Measurements from ENCODE around the gene TOMM40L.

Gene TOMM40L

DNA sequence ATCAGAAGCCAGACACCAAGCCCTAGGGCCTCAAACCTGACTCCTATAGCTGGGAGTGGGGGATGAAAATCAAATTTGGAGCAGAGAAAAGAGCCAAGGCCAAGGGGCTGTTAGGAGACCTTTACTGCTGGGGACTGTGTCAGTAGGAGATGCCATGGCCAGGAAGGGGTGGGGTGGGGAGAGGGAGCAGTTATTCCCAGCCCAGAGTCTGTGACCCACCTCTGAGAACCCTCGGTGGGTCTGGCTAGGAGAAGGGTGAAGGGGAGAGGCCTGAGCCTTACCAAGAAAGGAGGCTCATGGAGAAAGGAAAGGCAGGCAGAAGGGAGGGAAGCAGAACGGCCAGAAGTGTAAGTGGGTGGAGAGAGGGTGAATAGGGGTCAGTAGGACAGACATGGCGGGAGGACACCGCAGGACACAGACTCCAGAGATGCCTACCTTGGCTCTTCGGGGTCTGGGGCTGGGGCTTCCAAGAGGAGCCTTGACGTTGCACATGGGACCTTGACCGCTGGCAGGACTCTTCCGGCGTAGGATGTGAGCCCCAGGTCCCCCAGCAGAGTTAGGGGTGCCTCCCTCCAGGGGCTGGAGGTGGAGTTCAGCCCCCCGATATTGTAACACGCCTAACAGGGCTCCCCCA, 28.2 kb upstream of the TOMM40L start:
- no peak for DNase-seq

DNA sequence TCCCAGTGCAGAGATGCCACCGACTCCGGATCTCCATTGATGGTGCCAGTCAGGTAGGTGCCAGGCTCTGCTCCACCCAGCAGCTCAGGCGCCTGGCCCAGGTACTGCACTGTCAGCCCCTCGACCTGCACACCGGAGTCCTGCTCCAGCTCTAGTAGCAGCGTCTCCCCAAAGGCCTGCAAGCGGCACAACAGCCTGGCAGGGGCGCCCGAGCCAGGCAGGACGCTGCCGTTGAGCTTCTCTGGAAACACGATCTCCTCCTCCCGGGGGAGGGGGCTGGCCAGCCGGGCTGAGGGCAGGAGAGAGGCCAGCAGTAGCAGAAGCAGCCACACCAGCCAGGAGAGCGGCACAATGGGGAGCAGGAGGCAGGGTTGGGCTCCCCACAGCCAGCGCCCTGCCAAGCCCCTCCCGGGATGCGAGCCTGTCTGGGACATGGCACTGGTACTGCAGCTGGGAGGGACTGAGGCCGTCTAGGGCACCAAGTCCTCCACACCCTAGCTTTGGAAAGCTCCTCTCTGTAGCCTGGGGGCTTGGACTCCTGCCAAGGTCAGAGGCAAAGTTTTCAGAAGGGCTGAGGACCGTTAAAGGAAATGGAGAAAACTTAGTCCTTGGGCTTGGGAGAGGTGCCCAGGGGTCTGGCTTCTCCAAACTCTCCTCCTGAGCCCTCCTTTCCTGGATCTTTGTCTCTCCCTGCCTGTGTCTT, 27.5 kb upstream of the TOMM40L start:
- no peak for DNase-seq

DNA sequence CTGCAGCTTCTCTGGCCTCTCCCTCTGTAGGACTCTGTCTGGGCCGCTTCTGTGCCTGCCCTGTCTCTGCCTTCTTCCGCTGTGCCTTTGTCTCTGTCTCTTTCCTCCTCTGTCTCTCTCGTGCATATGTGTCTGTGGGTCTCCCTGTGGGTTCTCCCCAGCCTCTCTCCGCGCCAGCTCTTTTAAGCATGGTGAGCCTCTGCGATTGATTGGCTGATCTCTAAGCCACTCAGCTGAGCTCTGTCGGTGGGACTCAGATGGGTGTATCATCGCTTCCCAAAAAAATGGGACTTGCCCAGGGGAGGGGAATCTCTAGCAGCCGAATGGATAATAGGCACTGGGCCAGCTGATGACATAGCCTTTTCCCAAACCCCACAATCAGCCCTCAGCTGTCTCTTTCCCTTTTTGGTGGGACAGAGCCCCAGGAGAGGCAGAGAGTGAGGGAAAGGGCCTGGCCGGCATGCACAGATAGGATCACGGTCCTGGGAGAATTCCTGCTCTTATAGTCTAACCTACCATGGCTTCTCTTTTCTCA, 26.9 kb upstream of the TOMM40L start, which contains the start of gene ADAMTS4:
TSS of gene ADAMTS4 (minus strand) at position 158 of the 535 bp plus-strand sequence. CDS start 427 bp downstream, outside the sequence.
- DNase-seq = no peak

DNA sequence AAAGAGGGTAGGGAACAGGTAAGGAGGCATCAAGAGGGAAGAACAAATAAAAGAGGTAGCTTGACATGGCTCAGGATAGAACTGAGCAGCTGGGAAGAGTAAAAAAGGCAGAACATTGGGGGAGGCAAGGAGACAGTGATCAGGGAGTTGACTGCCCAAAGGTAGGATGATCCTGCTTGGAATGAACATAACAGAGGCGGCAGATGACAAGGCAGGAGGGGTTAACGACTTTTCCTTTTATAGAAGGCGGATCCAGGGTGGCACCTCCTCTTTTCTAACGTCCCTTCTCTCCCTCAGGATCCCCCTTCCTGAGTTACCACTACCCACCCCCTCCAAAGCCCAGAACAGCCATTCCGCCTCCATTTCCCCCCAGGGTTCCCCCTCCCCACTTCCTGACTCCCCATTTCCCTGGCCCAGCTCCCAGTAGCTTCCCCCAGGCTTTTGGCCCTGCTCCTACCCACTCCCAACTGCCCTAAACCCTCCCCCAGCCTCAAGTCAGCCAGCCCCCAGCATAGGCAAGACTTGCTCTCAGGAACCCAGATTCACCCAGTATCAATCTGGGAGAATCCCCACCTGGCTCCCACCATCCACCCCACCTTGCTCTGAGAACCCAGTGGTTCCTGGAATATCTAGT, 26.2 kb upstream of the TOMM40L start:
- DNase-seq = no peak

DNA sequence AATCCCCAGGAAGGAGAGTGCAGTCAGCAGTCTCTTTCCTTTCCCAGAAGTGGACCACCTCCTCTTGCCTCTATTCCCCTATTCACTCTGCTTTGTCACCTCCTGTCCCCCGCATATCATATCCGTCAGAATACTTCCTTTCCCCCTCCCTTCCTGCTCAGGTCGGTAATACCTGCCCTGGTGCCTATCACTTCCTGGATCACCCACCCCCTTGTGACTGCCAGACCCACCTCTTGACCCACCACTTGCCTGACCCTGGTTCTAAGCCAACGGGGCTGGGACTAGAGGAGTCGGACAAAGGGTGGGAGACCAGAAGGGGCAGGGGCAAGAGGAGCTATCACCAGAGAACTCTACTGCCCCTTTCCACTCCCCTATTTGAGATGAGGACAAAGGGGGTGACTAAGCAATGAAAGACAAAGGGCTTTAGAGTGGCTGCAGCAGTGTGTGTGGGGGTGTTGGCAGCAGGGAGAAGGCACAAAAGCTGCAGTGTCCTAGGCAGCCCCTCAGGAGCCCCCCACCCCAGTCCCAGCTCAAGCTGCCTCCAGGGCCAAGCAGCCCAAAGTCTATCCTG, 25.4 kb upstream of the TOMM40L start:
- no peak for DNase-seq

DNA sequence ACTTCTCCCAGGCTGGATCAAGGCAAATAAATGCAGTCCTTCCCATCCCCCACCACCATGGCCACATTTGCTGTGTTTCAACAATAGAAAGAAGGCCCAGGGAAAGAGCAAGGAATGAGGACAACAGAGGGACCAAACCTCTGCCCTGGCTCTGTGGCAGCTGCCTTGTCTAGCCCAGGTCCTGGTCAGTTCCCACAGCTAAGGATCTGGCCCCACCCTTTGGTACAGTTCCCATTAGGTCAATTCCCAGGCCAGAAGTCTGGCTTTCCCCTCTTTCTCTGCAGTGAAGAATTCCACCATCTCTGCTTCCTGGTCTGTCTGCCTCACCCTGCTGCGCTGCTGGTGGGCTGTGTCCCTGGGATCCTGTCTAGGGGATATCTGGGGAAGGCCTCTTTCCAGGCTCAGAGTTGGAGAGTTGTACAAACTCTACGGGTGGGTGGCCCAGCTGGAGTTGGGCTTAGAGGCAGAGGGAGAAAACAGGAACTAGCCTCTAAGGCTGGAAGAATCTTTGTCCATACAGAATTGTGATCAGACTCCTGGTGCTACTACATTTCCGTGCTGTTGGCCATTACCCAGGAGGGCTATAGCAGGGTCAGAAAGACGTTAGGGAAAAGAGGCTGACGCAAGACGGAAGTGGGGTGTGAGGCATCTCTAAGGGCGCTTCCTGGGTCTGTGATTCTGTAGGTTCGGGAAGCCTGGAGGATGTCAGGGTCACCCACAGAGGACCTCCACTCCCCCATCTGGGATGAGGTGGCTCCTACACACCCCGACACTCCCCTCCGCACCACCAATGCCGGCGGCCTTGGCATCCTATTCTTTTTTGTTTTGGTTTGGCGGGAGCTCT, 24.6 kb upstream of the TOMM40L start:
- DNase-seq = peak; percentile 14 to 22

DNA sequence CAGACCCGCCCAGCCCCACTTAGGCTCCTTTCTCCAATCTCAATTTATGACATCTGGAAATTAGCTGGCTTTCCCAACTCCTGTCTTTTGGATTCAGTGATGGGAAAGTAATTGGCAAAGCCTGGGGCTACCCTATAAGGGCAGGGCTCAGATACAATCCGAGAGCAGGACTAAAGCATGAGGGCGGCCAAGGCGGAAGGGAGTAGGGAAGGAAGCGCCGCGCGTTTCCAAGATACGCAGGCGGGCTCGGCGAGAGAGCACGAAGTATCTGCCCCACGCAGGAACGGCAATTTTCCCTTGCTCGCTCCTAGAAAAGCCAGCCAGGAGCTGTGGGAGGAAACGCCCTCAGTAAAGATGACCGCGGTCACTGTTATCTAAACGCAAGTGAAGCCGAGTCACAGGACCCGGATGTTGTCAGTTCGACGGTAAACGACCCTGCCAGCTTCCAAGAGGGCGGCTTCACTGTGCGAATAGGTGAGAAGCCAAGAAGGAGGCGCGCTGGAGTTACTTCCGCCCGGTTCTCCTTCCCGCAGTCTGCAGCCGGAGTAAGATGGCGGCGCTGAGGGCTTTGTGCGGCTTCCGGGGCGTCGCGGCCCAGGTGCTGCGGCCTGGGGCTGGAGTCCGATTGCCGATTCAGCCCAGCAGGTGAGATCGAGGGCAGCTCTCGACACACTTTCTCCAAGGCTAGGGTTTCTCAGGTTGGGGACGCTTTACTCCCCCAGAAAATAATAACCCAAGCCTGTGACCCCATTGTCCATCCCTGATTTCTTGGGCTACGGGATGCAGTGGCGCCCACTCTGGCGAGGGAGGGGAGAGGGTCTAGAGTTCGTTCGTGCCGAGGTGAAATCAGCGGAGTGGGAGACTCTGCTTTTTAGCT, 23.8 kb upstream of the TOMM40L start, which contains the start of gene NDUFS2:
TSS of gene NDUFS2 (plus strand) at position 532 of the 877 bp plus-strand sequence. CDS start at position 551, 19 bp downstream.
- peak; percentile 96 to 97 for DNase-seq

DNA sequence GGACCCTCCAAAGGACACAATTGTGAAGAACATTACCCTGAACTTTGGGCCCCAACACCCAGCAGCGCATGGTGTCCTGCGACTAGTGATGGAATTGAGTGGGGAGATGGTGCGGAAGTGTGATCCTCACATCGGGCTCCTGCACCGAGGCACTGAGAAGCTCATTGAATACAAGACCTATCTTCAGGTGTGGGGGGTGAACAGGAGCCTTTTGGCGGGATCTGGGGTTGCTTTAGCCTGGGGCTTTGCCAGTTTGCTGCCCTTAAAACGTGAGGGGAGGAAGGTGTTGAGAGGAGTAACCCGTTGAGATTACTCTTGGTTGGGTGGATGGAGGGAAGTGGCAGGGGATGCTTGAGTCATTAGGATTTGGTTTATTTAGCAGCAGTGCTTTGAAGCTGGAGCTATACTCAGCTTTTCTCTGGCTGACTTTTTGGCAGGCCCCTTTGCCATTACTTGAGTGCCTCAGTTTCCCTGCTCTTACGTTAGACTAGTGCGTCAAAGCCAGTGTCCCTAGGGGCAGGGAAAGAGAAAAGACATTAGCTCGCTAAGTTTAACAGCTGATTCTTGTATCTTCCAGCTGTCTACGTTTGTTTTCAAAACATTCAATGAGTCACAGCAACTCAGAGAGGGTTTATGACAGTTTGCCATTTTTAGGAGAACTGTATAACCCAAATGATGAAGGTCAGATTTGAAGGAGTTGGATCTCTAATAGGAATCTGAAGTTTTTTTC, 19.3 kb upstream of the TOMM40L start:
- no peak for DNase-seq

DNA sequence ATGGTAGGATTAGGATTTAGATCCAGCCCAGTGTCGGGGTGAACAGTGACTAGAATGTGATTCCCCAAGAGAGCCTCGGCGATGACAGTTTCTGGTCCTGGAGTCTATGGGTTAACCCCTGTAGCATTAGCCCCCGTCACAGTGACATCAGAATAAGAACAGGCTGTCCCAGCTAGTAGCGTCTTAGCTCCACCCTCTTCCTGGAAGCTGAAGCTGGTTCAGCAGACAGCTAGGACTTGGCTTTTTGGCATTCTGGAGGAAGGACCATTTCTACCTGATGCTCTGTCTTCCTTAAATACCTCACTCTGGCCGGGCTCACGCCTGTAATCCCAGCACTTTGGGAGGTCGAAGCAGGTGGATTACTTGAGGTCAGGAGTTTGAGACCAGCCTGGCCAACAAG, 18.7 kb upstream of the TOMM40L start:
- no peak for DNase-seq

DNA sequence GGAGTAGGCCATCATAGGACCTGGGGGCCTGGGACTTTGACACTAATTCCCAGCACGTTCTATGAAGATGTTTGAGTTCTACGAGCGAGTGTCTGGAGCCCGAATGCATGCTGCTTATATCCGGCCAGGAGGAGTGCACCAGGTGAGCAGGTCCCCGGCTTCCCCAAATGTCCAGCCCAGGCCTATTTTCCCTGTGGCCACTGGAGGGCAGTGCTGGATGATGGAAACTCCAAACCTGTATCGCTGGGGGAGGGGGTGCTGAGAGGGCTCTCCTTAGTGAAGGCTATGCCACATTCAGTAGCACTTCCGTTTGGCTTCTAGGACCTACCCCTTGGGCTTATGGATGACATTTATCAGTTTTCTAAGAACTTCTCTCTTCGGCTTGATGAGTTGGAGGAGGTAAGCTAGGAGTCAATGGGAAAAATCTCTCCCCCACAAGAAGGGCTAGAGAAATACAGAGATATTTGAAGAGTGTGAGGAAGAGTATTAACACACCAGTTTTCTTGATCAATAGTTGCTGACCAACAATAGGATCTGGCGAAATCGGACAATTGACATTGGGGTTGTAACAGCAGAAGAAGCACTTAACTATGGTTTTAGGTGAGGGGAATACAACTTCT, 16.0 kb upstream of the TOMM40L start:
- DNase-seq = peak; percentile 69 to 74

DNA sequence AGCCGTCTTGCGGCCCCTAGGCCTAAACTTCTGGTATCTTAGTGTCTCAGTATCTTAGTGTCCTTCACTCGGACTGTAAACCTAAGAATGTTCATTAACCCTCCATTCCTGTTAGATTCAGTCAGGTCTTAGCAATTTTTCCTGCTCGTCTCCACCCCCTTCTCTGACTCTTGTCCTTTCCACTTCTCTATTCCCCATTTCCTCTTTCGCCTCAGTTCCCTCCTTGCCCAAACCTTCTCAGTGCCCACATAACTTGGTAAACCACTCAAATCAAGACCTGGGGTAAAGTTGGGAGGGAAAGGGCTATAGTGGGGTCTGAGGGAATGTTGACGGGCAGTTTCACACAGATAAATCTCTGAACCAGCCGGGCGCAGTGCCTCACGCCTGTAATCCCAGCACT, 11.5 kb upstream of the TOMM40L start:
- DNase-seq = no peak

DNA sequence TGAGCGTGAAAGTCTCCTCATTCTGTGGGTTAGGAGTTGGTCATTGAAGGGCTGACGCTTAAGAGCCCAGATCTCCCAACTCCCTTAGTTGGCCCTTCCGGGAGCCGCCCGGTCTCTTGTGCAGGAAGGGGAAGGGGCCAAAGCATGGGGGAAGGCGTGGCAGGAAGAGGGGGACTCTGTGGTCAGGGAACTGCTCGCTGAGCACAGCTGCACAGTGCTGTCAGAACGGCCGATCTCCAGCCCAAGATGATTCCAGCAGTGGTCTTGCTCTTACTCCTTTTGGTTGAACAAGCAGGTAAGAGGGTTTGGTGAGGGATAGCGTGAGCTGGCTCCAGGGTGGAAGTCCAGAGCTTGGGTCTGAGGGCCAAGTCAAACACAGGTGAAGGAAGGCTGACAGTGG, 10.8 kb upstream of the TOMM40L start, which contains the start of gene FCER1G:
TSS of gene FCER1G (plus strand) at position 220 of the 400 bp plus-strand sequence. CDS start at position 247, 27 bp downstream.
- DNase-seq = no peak

DNA sequence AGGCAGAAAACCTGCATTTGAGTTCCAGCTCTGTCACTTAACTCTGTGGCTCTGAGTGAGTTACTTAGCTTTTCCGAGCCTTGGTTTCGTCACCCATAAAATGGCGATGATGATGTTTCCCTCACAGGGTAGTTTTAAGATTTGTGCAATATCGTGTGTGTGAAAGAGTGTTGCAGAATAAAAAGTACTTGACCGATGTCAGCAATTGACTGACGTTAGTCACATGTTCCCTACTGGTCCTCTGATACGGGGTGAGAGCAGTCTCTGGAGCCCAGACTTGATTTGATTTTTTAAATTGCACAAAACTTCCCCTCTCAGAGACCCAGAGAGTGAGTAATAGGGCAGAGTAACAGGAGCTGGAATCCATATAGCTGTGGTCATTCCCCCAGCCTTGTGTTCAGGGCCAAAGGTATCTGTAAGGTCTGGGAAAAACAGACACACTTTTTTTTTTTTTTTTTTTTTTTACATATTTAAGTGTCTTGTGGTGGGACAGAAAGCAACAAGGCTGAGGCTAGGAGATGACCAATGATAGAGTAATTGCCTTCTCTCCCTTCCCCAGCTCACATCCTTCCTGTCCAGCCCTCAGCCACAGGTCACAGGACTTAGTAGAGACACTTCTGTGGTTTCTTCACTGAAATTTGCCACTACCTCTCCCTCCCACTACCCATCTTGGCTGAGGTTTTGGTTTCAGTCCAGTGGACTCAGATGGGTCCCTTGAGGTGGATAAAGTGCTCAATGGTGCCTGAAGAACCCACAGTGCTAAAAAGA, 8.7 kb upstream of the TOMM40L start:
- peak; percentile 96 to 99 for DNase-seq

DNA sequence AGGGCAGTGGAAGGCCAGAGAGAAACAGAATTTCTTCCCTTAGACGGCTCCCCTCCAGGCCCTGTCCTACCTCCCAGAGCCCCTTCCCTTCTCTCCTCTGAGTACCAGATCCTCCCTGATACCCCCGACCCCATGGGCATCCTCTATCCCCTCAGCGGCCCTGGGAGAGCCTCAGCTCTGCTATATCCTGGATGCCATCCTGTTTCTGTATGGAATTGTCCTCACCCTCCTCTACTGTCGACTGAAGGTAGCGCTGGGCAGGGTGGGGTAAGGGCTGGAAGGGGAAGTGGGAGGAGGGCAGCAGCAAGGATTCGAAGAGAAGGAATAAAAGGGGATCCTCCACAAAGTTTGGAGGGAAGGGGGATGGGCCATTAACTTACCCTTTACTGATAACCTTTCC, 8.0 kb upstream of the TOMM40L start:
- no peak for DNase-seq

DNA sequence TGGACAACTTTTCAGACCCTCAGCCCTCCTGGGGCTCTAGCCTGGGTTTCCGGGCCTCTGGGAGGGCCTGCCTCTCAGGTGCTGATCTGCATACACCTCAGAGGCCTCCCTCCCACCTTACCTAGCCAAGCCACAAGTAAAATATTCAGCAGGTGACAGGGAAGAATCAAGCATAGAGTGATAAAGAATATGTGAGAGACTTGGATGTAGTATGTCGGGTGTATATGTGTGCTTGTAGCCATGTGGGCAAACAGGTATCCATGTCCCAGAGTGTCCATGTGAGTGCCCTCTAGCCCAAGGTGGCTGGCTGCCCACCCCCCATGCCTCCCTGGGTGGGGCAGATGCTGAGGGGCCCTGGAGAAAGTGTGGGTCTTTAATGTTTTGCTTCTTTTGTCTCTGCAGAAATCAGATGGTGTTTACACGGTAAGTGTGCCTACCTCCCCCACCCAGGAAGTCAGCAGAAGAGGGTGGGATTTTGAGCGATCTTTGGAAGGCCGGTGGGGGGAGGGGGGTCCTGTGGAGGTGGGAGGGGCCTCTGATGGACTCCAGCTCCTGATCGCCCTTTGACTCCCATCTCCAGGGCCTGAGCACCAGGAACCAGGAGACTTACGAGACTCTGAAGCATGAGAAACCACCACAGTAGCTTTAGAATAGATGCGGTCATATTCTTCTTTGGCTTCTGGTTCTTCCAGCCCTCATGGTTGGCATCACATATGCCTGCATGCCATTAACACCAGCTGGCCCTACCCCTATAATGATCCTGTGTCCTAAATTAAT, 7.4 kb upstream of the TOMM40L start:
- no peak for DNase-seq

DNA sequence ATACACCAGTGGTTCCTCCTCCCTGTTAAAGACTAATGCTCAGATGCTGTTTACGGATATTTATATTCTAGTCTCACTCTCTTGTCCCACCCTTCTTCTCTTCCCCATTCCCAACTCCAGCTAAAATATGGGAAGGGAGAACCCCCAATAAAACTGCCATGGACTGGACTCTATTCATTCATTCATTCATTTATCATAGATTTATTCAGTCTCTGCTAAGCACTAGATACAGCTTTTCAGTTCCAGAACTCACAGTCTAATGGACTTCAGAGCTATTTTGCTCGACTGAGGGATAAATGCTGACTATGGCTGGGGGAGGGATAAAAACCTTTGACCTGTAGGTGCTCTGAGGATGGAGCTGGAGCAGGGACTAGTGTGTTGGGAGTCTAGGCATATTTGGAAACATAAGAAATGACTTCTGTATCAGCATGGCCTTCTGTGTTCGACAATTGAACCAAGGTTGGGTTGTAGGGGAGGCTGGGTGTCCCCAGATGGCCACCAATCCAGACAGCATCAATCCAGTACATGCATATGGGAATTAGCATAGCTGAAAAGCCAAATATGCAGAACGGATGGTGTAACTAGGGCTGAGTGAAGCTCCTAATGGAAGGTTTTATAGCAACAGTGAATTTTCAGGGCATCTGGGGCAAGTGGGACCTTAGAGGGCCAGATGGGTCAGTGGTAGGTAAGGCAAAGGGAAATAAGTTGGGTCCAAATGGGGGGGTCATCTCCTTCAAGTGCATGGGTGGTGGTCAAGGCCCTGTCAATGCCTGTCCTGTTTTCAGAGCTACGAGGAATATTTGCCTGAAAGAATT, 6.6 kb upstream of the TOMM40L start:
- DNase-seq = no peak

DNA sequence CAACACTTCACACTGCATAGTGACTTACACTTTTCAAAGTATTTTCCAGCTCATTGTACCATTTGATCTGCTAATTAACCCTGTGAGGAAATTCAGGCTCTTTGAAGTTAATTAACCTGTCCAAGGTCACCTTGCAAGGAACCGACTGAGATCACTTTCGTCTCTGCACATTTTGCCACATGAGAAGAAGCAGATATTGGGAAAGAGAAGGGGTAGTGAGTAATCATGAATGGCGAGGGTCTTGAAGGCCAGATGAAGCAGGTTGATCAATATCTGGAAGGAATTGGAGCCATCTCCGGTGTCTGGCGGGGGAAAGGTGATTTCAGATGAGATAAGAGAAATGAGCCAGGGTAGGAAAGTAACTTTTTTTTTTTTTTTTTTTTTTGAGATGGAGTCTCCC, 5.9 kb upstream of the TOMM40L start:
- no peak for DNase-seq
